NCI-H1694 treated with DMSO at 0.1 percent for 48 hours (cell line): Measurements from ENCODE around the gene ARMC3.
"Not testable (repeated sequence)": the region's sequence is repeated elsewhere in the genome, so short reads cannot be mapped to it uniquely, and the experiment has no call there.

Experiments used
- DNase-seq: peaks from one replicate; lab custom pipeline; 2025; lab: John Stamatoyannopoulos, UW

Gene ARMC3

DNA sequence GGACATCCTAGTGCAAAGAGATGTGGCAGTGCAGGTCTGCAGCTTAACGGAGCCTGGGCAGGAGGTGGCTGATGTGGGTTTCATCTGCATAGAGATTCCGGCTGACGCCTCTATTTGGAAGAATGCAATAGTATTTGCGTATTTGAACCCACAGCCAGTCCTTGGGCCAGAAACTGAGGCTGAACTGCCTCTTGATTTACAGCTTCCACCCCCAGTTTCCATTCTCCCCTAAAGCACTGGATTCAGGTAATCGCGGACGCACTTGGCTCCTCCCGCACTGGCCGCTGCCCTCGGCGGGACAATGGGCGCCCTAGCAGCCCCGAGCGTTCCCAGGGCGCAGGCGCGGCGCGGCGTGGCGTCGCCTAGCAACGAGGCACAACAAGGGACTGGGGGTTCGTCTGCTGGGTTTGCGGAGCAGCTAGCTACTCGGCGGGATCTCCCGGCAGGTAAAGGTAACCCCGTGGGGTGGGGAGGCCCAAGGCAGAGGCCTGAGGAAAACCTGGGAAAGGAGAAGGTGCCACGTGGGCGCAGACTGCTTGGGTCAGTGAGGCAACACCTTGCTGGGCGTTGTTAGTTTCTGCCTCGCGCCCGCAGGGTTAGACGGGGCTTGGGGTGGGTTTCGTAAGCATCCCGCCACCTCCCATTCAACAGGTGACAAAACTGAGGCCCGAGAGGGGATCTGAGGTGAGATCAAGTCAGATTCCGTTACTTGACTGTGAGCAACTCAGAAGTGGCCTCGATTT is at the start of gene ARMC3:
ARMC3 (plus strand) TSS at position 393 of the 743 bp plus-strand sequence. CDS start 3,944 bp downstream, outside the sequence.
- DNase-seq, result no peak

DNA sequence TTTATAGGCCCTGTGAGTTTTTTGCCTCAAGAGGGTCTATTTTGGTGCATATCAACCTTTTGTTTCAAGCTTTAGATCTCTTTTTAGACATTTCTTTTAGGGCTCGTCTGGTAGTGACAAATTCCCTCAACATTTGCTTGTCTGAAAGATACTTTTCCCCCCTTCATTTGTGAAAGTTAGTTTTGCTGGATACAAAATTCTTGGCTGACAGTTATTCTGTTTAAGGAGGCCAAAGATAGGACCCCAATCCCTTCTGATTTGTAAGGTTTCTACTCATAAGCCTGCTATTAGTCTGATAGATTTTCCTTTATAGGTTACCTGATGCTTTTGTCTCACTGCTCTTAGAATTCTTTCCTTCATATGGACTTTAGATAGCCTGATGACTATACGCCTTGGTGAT is 36.1 kb upstream of the ARMC3 start:
- no peak for DNase-seq

DNA sequence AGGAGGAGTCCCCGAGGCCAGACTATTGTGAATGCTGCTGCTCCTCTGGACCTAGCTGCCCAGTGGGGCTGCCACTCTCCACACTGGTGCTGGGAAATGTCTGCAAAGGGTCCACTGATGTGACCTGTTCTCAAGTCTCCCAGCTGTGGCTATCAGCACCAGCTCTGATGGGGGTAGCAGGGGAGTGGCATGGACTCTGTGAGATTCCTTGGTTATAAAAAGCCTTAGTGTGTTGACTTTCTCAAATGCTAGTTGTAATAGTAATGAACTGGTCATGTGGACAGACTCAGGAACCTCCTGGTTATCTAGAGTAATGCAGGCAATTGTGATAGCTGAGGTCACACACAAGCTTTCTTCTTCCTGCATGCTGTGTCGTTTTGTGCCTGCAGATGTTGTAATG is 34.1 kb upstream of the ARMC3 start:
- DNase-seq, result no peak

- DNase-seq, result no peak
Measured at GRCh38 chr10:22894714-22895113, 33.1 kb upstream of the ARMC3 start.

GRCh38 chr10:22895252-22895651 is 32.6 kb upstream of the ARMC3 start:
- DNase-seq, result no peak

- DNase-seq, result no peak
Measured at GRCh38 chr10:22897371-22897770, 30.5 kb upstream of the ARMC3 start.

DNA sequence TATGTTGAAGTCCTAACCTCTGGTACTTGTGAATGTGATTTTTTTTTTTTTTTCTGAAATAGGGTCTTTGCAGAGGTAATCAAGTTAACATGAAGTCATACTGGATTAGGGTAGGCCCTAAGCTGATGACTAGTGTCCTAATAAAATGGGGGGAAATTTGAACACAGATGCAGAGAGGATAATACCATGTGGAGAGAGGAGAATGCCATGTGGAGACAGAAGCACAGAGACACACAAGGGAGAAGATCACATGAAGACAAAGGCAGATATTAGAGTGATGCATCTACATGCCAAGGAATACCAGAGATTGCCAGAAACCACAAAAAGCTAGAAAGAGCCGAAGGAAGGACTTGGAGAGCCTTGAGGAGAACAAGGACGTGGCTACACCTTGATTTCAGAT is 28.5 kb upstream of the ARMC3 start:
- DNase-seq, result no peak

GRCh38 chr10:22899775-22900174 is 28.1 kb upstream of the ARMC3 start:
- DNase-seq, result no peak

DNA sequence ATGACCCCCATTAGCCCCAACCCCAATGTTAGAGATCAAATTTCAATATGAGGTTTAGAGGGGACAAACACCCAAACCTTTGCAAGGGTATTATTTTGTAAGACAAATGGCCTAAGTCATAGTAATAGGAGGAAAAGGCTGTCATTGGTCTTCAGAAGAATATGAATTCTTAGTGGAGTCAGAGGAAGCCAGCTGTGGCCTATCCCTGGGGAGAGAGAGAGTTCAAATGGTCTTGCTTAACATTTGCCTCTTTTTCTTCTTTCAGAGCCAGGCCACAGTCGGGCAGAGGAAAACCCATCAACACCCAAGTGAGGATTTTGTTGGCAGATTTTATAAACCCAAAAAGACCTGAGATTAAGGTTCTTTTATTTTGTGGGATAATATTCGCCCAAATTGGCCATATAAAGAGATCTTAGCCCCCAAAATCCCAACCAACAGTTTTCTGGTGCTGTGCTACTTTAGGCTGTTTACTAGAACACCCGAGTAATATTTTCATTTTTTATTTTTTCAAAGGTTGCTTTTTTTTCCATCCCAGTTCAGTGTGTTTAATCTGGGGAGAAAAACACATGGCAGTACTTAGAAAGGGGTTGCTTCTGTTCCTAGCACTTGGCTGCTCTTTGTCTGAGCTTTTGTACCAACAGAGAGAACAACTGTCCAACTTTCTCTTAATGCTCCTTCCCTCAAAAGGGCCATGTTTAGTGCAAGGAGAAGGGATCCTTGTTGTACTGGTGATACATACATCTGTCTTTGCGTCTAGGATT is 26.8 kb upstream of the ARMC3 start:
- DNase-seq, result no peak

DNA sequence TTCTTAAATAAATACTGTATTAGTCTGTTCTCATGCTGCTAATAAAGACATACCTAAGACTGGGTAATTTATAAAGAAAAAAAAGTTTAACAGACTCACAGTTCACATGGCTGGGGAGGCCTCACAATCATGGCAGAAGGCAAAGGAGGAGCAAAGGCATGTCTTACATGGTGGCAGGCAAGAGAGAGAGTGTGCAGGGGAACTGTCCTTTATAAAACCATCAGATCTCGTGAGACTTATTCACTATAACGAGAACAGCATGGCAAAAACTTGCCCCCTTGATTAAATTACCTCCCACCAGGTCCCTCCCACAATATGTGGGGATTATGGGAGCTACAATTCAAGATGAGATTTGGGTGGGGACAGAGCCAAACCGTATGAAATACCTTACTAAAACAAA is 25.7 kb upstream of the ARMC3 start:
- not testable (repeated sequence) for DNase-seq

DNA sequence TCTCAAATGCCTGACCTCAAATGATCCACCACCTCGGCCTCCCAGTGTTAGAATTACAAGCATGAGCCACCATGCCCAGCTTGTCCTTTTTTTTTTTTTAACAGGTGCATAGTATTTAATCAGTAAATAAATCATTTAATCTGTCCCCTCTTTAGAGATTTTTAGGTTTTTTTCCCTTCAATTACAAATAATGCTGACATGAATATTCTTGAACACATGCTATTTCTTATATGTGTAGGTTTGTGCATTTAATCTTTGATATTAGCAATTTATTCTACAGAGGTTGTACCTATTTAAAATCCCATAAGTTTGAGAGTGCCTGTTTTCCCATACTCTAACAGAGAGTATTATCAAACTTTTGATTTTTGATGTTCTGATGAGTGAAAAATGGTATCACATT is 24.2 kb upstream of the ARMC3 start:
- DNase-seq, result no peak

DNA sequence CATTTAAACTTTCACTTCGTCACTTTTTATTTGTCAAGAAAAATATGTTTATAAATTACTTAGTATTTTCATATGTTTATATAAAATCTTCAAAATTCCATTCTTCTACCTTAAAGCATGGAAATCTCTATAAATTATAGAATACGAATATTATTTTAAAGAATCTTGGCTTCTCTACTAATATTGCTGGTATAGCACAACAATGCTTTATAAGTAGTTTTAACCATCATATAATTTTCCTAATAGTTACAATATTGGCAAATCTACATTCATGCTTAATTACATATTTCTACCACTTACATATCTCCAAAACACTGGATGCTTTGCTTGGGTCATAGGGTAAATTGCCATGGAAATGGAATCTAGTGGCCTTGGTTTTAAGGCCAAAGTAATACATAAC is 21.1 kb upstream of the ARMC3 start:
- no peak for DNase-seq

GRCh38 chr10:22908837-22909236 is 19.0 kb upstream of the ARMC3 start:
- DNase-seq, result no peak

- not testable (repeated sequence) for DNase-seq
Measured at GRCh38 chr10:22909673-22910072, 18.2 kb upstream of the ARMC3 start.

DNA sequence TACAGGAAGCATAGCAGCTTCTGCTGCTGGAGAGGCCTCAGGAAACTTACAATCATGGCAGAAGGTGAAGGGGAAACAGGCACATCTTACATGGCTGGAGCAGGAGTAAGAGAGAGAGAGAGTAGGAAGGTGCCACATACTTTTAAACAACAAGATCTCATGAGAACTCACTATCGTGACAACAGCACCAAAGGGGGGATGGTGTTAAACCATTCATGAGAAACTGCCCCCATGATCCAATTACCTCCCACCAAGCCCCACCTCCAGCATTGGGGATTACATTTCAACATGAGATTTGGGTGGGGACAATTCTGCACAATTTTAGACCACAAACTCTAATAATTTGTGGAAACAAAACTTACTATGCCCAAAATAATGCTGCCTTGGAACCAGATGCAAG is 16.8 kb upstream of the ARMC3 start:
- DNase-seq, result no peak

DNA sequence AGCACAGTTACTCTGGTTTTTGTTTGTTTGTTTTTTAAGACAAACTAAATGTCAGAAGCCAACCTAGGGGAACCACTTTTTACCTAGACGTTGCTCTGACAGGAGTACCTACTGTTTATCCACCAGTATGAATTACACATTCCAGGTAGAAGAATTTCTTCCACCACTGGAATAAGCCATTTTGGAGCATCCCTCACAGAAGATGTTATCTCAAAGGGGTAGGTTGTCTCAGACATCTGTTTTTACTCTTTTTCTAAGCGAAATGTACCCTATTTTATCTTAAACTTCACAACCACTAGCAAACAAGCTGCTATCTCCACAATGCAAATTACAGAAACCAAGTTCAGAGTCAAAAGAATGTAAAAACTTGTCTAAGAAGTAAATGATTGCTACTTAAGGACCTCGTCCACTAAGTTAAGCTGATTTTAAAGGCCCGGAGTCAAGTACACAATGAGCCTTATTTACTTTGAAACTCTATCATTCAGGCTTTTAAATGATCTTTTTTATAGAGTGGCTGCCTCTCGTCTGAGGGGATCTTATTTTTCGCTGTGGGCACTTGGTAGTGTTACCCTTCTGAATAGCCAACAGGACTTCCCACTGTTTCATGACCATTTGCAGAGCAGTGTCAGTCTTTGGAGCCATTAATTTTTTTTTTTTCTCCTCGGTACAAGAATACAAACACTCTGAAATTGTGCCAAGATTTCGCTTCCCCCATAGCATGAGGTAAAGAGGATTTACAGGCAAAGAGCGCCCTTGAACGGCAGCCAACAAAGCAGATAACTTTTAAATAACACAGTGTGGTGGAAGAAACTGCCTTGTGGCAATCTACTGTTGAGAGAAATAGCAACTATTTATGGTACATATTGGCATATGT is 15.7 kb upstream of the ARMC3 start:
- peak; percentile 67 for DNase-seq

- DNase-seq, result no peak
Measured at GRCh38 chr10:22912763-22913384, 15.0 kb upstream of the ARMC3 start.

DNA sequence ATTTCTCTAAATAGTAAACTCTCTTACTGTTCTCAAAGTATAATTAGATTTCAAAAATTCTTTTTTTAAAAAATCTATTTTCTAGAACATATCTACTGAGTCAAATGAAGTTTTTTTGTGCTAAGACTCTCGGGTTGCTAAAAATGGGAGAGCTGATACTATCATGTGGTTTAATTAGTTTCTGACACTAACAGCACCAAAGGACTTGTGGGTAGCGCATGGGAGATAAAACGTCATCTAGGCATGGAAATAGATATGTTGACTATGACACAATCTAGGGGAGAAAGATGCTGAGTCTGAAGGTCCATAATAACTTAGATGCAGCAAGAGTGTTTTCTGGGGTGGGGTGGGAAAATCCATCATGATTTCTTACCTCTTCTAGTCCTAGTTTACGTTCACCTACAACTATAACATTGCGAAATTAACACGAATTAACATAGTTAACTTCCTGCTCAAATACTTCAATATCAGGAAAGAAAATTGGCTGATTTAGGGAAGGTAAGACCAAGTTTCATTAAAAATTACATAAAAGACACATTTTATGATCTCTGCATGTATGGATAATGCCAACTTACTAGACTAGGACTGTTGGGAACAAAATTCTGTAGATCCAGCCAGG is 14.3 kb upstream of the ARMC3 start:
- DNase-seq, result no peak

DNA sequence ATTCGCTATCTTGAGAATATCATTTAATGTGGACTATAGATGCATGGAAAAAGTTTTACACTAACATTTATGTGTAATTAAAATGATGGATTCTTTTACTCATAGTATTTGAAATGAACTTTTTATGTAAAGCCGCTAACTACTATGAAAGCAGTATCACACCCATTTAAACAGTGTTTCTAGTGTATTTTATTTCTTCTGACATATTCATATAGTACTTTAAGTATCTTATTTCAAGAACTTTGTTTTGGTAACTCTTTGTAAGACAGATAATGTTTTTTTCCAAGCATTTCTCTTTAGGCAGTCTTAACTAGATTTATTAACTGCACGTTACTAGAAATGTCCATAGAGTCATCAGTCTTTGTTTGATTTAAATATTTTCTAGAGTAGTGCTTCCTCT is 12.5 kb upstream of the ARMC3 start:
- no peak for DNase-seq

GRCh38 chr10:22925088-22925487 is 2.8 kb upstream of the ARMC3 start:
- DNase-seq, result no peak

DNA sequence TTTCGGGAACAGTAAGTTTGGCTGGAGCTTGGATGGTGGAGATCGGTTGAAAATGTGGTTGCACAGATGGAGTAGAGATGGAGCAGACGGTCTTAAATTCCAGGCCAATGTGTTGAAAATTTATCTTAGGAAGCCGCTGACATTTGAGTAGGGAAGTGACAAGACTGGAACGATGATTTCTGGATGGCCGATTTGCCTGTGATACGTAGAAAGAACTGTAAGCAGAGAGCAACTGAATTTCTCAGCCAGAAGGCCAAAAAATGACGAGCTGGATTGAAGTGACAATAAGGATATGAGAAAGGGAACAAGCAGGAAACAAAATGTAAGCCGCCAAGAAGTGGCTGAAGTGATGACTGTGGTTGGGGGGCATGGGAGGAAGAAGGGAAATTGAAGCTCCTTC is 687 bp upstream of the ARMC3 start:
- DNase-seq, result no peak

GRCh38 chr10:22929053-22929452 is 1.2 kb downstream of the ARMC3 start:
- DNase-seq, result not testable (repeated sequence)
